GM12864 (cell line): ENCODE results near the gene FAM118A.
"Not testable (repeated sequence)": the region's sequence is repeated elsewhere in the genome, so short reads cannot be mapped to it uniquely, and the experiment has no call there.

Experiments used
- DNase-seq: peaks from one replicate; pipeline ENCODE4 v3.0.0-alpha.2; 2011; ENCODE audit warnings: low read depth
- H3K4me3 ChIP-seq: 2 replicates; pipeline ENCODE4 v1.5.1; 2011; ENCODE audit warnings: mild to moderate bottlenecking, low read depth, low read length, control low read depth
- TF ChIP-seq, protein P1 (sequence below): IDR thresholded peaks from 2 replicates; pipeline ENCODE4 v1.5.1; 2011; ENCODE audit warnings: low read depth, mild to moderate bottlenecking, moderate library complexity, low read length, control low read depth, inconsistent platforms; ENCODE audit errors: missing control alignments

FAM118A gene

DNA sequence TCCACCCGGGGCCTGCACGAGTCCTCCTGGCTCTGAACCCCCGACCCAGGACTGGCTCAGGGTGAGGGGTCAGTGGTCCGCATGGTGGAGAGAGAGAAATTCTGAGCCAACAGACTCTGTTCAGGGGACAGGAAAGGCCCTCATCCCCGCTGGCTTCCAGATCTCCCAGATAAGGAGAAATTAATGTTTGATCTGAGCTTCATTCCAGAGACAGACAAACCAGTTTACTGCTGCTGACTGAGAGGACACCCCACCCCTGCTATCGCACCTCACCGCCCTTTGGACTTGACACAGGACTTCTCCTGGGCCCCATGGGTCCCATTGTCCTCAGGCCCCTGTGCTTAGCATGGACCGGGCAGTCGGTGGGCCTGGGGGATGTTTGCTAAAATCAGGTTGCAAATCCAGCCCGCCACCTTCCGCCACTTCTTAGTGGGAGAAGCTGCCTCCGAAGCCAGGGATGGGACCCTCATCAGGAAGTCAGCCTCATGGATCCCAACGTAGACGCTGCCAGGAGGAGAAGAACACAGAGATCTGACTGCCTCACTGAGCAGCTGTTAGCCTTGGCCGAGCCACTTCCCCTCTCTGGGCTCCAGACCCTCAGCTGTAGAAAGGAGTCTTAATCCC lies 36.2 kb upstream of the FAM118A start:
- TF ChIP-seq, protein P1, sequence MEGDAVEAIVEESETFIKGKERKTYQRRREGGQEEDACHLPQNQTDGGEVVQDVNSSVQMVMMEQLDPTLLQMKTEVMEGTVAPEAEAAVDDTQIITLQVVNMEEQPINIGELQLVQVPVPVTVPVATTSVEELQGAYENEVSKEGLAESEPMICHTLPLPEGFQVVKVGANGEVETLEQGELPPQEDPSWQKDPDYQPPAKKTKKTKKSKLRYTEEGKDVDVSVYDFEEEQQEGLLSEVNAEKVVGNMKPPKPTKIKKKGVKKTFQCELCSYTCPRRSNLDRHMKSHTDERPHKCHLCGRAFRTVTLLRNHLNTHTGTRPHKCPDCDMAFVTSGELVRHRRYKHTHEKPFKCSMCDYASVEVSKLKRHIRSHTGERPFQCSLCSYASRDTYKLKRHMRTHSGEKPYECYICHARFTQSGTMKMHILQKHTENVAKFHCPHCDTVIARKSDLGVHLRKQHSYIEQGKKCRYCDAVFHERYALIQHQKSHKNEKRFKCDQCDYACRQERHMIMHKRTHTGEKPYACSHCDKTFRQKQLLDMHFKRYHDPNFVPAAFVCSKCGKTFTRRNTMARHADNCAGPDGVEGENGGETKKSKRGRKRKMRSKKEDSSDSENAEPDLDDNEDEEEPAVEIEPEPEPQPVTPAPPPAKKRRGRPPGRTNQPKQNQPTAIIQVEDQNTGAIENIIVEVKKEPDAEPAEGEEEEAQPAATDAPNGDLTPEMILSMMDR = no peak
- DNase-seq = no peak
- H3K4me3 ChIP-seq = no peak overlapping the region

DNA sequence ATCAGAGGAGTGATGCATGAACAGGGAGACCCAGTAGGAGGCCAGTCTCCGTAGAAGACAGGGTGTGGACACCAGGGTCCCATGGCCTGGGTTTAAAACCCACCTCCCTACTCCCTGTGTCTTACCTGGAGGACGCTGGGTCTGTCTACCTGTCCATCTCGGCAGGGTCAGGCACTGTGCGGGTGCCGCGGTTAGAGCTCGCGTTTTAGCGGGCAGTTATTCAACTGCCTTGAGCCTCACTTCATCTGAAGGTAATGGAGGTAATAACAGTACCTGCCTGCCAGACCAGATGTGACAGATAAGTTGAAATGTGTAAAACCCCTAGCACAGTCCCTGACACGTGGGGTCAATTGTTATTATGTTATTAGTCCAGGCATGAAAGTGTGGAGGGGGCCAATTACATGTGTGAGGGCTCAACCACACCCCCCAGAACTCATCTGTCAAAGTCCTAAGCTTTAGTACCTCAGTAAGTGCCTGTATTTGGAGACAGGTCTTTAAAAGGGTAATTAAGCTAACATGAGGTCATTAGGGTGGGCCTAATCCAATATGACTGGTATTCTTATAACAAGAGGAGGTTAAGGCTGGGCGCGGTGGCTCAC lies 33.1 kb upstream of the FAM118A start:
- DNase-seq = no peak
- TF ChIP-seq, protein P1 = no peak
- no peak overlapping the region for H3K4me3 ChIP-seq

- H3K4me3 ChIP-seq, DNase-seq: not testable (repeated sequence)
These were observed 32.0 kb upstream of the FAM118A start for GRCh38 chr22:45277720-45278119.

DNA sequence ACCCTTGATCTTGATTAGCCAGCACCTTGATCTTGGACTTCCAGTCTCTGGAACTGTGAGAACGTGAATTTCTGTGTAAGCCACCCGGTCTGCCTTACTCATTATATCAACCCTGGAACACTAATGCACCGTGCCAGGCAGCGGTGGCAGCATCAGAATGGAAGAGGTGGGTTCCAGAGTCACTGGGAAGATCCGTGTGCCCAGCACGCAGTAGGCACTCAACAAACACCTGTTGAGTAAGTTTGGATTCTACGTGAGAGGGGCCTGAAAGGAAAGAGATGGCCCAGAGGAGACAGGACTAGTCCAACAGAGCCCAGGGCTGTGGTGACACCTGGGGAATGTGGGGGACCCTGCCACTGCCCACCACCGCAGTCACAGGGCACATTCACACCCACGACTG lies 31.6 kb upstream of the FAM118A start:
- TF ChIP-seq, protein P1 = no peak
- DNase-seq = no peak
- no peak overlapping the region for H3K4me3 ChIP-seq

- H3K4me3 ChIP-seq = no peak overlapping the region
- TF ChIP-seq, protein P1 = no peak
- no peak for DNase-seq
These were observed 29.1 kb upstream of the FAM118A start for GRCh38 chr22:45280587-45280980.

- DNase-seq = no peak
- TF ChIP-seq, protein P1 = no peak
- H3K4me3 ChIP-seq = no peak overlapping the region
These were observed 28.7 kb upstream of the FAM118A start for GRCh38 chr22:45281010-45281409.

- peak within 1 kb of the TSS; percentile 35 for H3K4me3 ChIP-seq
- TF ChIP-seq, protein P1 = no peak
- no peak for DNase-seq
These were observed 24.9 kb upstream of the FAM118A start, which contains the start of gene UPK3A for GRCh38 chr22:45284705-45285262. Gene UPK3A, plus strand, starts transcription at chr22:45284949. Its CDS starts 65 bp downstream, at chr22:45285014.
